Measurements from ENCODE around the gene CENPL.
"Not testable (repeated sequence)": the region's sequence is repeated elsewhere in the genome, so short reads cannot be mapped to it uniquely, and the experiment has no call there.

The CENPL gene

GRCh38 chr1:173799995-173800394 lies 24.7 kb downstream of the CENPL start:
- not testable (repeated sequence) for H3K27ac ChIP-seq (ENCODE audit: insufficient read depth, low read depth, low read length, poor library complexity, severe bottlenecking); H3K27me3 ChIP-seq (ENCODE audit: control insufficient read depth, insufficient read depth, low read length, poor library complexity, severe bottlenecking); H3K36me3 ChIP-seq (ENCODE audit: control insufficient read depth, insufficient read depth, low read length); H3K9me3 ChIP-seq (ENCODE audit: control insufficient read depth, low read length); H3K4me3 ChIP-seq (ENCODE audit: insufficient read depth, low read depth, low read length); H3K4me1 ChIP-seq (ENCODE audit: control insufficient read depth, insufficient read depth, low read length)
- WGBS, 2 experiments = 92 to 100% methylated on average over 1 of the region's 1 CpG

GRCh38 chr1:173798078-173798477 lies 26.6 kb downstream of the CENPL start:
- Histone ChIP-seq H3K27me3 (ENCODE audit: control insufficient read depth, insufficient read depth, low read length, poor library complexity, severe bottlenecking) (no peaks in the 10 kb centered on the region), H3K27ac (ENCODE audit: insufficient read depth, low read depth, low read length, poor library complexity, severe bottlenecking) (no peak overlapping the region), H3K9me3 (ENCODE audit: control insufficient read depth, low read length) (no peaks in the 10 kb centered on the region), H3K4me3 (ENCODE audit: insufficient read depth, low read depth, low read length) (no peak overlapping the region), H3K36me3 (ENCODE audit: control insufficient read depth, insufficient read depth, low read length) (peaks cover 8% of the 10 kb centered on the region), H3K4me1 (ENCODE audit: control insufficient read depth, insufficient read depth, low read length) (no peaks in the 10 kb centered on the region)

- H3K4me3 ChIP-seq (ENCODE audit: insufficient read depth, low read depth, low read length) = no peak overlapping the region
- 98 to 100% methylated on average over 2 of the region's 2 CpGs for WGBS, 2 experiments
- no peak overlapping the region for H3K27ac ChIP-seq (ENCODE audit: insufficient read depth, low read depth, low read length, poor library complexity, severe bottlenecking)
- H3K9me3 ChIP-seq (ENCODE audit: control insufficient read depth, low read length) = no peaks in the 10 kb centered on the region
- no peaks in the 10 kb centered on the region for H3K4me1 ChIP-seq (ENCODE audit: control insufficient read depth, insufficient read depth, low read length)
- H3K36me3 ChIP-seq (ENCODE audit: control insufficient read depth, insufficient read depth, low read length) = no peaks in the 10 kb centered on the region
- H3K27me3 ChIP-seq (ENCODE audit: control insufficient read depth, insufficient read depth, low read length, poor library complexity, severe bottlenecking) = no peaks in the 10 kb centered on the region
These were observed 34.8 kb downstream of the CENPL start for GRCh38 chr1:173789841-173790240.

- Histone ChIP-seq H3K36me3 (ENCODE audit: control insufficient read depth, insufficient read depth, low read length) (peaks cover 6% of the 10 kb centered on the region), H3K9me3 (ENCODE audit: control insufficient read depth, low read length) (no peaks in the 10 kb centered on the region), H3K27ac (ENCODE audit: insufficient read depth, low read depth, low read length, poor library complexity, severe bottlenecking) (no peak overlapping the region), H3K27me3 (ENCODE audit: control insufficient read depth, insufficient read depth, low read length, poor library complexity, severe bottlenecking) (no peaks in the 10 kb centered on the region), H3K4me3 (ENCODE audit: insufficient read depth, low read depth, low read length) (no peak overlapping the region), H3K4me1 (ENCODE audit: control insufficient read depth, insufficient read depth, low read length) (no peaks in the 10 kb centered on the region)
- 95 to 100% methylated on average over 6 to 7 of the region's 7 CpGs for WGBS, 2 experiments
These were observed 39.7 kb downstream of the CENPL start for GRCh38 chr1:173784997-173785396.

GRCh38 chr1:173779936-173780335 lies 44.7 kb downstream of the CENPL start:
- H3K4me1 ChIP-seq (ENCODE audit: control insufficient read depth, insufficient read depth, low read length) = no peaks in the 10 kb centered on the region
- no peak overlapping the region for H3K4me3 ChIP-seq (ENCODE audit: insufficient read depth, low read depth, low read length)
- H3K9me3 ChIP-seq (ENCODE audit: control insufficient read depth, low read length) = no peaks in the 10 kb centered on the region
- 98 to 100% methylated on average over 3 of the region's 4 CpGs for WGBS, 2 experiments
- H3K27ac ChIP-seq (ENCODE audit: insufficient read depth, low read depth, low read length, poor library complexity, severe bottlenecking) = no peak overlapping the region
- peaks cover 13% of the 10 kb centered on the region for H3K36me3 ChIP-seq (ENCODE audit: control insufficient read depth, insufficient read depth, low read length)
- no peaks in the 10 kb centered on the region for H3K27me3 ChIP-seq (ENCODE audit: control insufficient read depth, insufficient read depth, low read length, poor library complexity, severe bottlenecking)

- WGBS, 2 experiments = 96 to 97% methylated on average over 5 of the region's 5 CpGs
- Histone ChIP-seq H3K4me3 (ENCODE audit: insufficient read depth, low read depth, low read length) (no peak overlapping the region), H3K27ac (ENCODE audit: insufficient read depth, low read depth, low read length, poor library complexity, severe bottlenecking) (no peak overlapping the region), H3K36me3 (ENCODE audit: control insufficient read depth, insufficient read depth, low read length) (peaks cover 7% of the 10 kb centered on the region), H3K4me1 (ENCODE audit: control insufficient read depth, insufficient read depth, low read length) (no peaks in the 10 kb centered on the region), H3K9me3 (ENCODE audit: control insufficient read depth, low read length) (no peaks in the 10 kb centered on the region), H3K27me3 (ENCODE audit: control insufficient read depth, insufficient read depth, low read length, poor library complexity, severe bottlenecking) (no peaks in the 10 kb centered on the region)
These were observed 49.0 kb downstream of the CENPL start for GRCh38 chr1:173775578-173776226.

- Histone ChIP-seq H3K36me3 (ENCODE audit: control insufficient read depth, insufficient read depth, low read length) (peaks cover 7% of the 10 kb centered on the region), H3K9me3 (ENCODE audit: control insufficient read depth, low read length) (no peaks in the 10 kb centered on the region), H3K27me3 (ENCODE audit: control insufficient read depth, insufficient read depth, low read length, poor library complexity, severe bottlenecking) (no peaks in the 10 kb centered on the region), H3K4me1 (ENCODE audit: control insufficient read depth, insufficient read depth, low read length) (no peaks in the 10 kb centered on the region), H3K4me3 (ENCODE audit: insufficient read depth, low read depth, low read length) (no peak overlapping the region), H3K27ac (ENCODE audit: insufficient read depth, low read depth, low read length, poor library complexity, severe bottlenecking) (no peak overlapping the region)
- WGBS, 2 experiments = 88 to 92% methylated on average over 1 of the region's 1 CpG
These were observed 53.1 kb downstream of the CENPL start for GRCh38 chr1:173771560-173771959.

- H3K4me1 ChIP-seq (ENCODE audit: control insufficient read depth, insufficient read depth, low read length); H3K27ac ChIP-seq (ENCODE audit: insufficient read depth, low read depth, low read length, poor library complexity, severe bottlenecking); H3K36me3 ChIP-seq (ENCODE audit: control insufficient read depth, insufficient read depth, low read length); H3K27me3 ChIP-seq (ENCODE audit: control insufficient read depth, insufficient read depth, low read length, poor library complexity, severe bottlenecking); H3K4me3 ChIP-seq (ENCODE audit: insufficient read depth, low read depth, low read length); H3K9me3 ChIP-seq (ENCODE audit: control insufficient read depth, low read length): not testable (repeated sequence)
- 90 to 94% methylated on average over 9 of the region's 9 CpGs for WGBS, 2 experiments
These were observed 54.4 kb downstream of the CENPL start for GRCh38 chr1:173770330-173770729.

- 94 to 95% methylated on average over 3 of the region's 3 CpGs for WGBS, 2 experiments
- H3K4me3 ChIP-seq (ENCODE audit: insufficient read depth, low read depth, low read length) = no peak overlapping the region
- H3K36me3 ChIP-seq (ENCODE audit: control insufficient read depth, insufficient read depth, low read length) = no peaks in the 10 kb centered on the region
- no peaks in the 10 kb centered on the region for H3K9me3 ChIP-seq (ENCODE audit: control insufficient read depth, low read length)
- no peaks in the 10 kb centered on the region for H3K27me3 ChIP-seq (ENCODE audit: control insufficient read depth, insufficient read depth, low read length, poor library complexity, severe bottlenecking)
- no peak overlapping the region for H3K27ac ChIP-seq (ENCODE audit: insufficient read depth, low read depth, low read length, poor library complexity, severe bottlenecking)
- no peaks in the 10 kb centered on the region for H3K4me1 ChIP-seq (ENCODE audit: control insufficient read depth, insufficient read depth, low read length)
These were observed 55.9 kb downstream of the CENPL start for GRCh38 chr1:173768827-173769226.

GRCh38 chr1:173768206-173768605 lies 56.5 kb downstream of the CENPL start:
- Histone ChIP-seq H3K27ac (ENCODE audit: insufficient read depth, low read depth, low read length, poor library complexity, severe bottlenecking) (no peak overlapping the region), H3K36me3 (ENCODE audit: control insufficient read depth, insufficient read depth, low read length) (no peaks in the 10 kb centered on the region), H3K4me1 (ENCODE audit: control insufficient read depth, insufficient read depth, low read length) (no peaks in the 10 kb centered on the region), H3K9me3 (ENCODE audit: control insufficient read depth, low read length) (no peaks in the 10 kb centered on the region), H3K27me3 (ENCODE audit: control insufficient read depth, insufficient read depth, low read length, poor library complexity, severe bottlenecking) (no peaks in the 10 kb centered on the region), H3K4me3 (ENCODE audit: insufficient read depth, low read depth, low read length) (no peak overlapping the region)
- 100% methylated on average over 1 of the region's 2 CpGs; no CpG with 5 or more reads in 1 of the 2 experiments for WGBS, 2 experiments

- H3K36me3 ChIP-seq (ENCODE audit: control insufficient read depth, insufficient read depth, low read length); H3K27ac ChIP-seq (ENCODE audit: insufficient read depth, low read depth, low read length, poor library complexity, severe bottlenecking); H3K27me3 ChIP-seq (ENCODE audit: control insufficient read depth, insufficient read depth, low read length, poor library complexity, severe bottlenecking); H3K9me3 ChIP-seq (ENCODE audit: control insufficient read depth, low read length); H3K4me3 ChIP-seq (ENCODE audit: insufficient read depth, low read depth, low read length); H3K4me1 ChIP-seq (ENCODE audit: control insufficient read depth, insufficient read depth, low read length): not testable (repeated sequence)
- WGBS, 2 experiments = 96 to 98% methylated on average over 6 of the region's 6 CpGs
These were observed 60.4 kb downstream of the CENPL start for GRCh38 chr1:173764331-173764730.
